Hindlimb muscle (tissue), 1 donor: ENCODE measurements around the gene CFAP65. TPM values are rescaled to one million over a fixed set of nuclear protein-coding genes. Genes with fewer than 3 reads are reported as not detected.

ENCODE experiments used
- DNase-seq: peaks from one replicate; pipeline ENCODE4 v3.0.0-alpha.2; 2013
- polyA plus RNA-seq: library from polyadenylated mRNA; unstranded; fragments of 120-200 nt; gene quantifications from one replicate; pipeline ENCODE4 v1.2.1, GENCODE V29; 2013; ENCODE audit not compliant: insufficient read length

The CFAP65 gene
- polyA plus RNA-seq, 1 donor, result not detected

- no peak for DNase-seq
Observed at GRCh38 chr2:219030177-219030940, 11.0 kb downstream of the CFAP65 start.

DNA sequence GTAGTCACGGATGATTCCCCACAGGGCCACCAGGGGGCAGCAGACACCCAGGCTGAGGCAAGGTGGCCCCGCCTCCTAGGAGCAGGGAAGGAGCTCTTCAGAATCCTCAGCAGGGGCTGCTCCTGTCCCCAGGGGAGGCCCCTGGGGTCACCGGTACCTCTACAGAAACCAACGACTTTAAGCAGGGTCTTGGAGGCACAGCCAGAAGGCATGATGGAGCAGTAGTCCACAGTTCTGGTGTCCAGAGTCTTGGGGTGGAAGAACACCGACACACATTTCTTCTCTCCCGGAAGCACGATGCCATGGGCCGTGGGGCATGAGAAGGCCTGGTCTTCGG lies 11.5 kb downstream of the CFAP65 start:
- peak; percentile 71 for DNase-seq

GRCh38 chr2:219028996-219029828 lies 12.1 kb downstream of the CFAP65 start:
- DNase-seq, result no peak

DNA sequence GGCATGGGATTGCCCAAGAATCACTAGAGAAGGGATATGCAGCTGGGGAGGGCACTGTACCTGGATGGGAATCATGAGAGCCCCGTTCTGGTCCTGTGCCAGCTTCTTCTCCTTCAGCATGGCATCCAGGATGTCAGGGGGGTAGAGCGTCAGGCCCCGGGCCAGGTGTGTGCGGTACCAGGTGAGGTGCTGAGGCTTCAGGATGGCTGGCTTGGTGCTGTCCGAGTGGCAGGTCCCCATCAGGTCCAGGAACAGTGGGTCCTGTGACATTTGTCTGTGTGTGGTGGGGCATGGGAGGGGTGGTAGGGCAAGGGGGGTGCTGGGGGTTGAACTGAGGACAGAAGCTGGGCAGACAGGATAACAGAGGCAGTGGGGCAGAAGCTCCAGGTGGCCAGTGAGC lies 13.2 kb downstream of the CFAP65 start:
- DNase-seq, result no peak

- DNase-seq, result no peak
Observed at GRCh38 chr2:219027511-219028055, 13.7 kb downstream of the CFAP65 start.

DNA sequence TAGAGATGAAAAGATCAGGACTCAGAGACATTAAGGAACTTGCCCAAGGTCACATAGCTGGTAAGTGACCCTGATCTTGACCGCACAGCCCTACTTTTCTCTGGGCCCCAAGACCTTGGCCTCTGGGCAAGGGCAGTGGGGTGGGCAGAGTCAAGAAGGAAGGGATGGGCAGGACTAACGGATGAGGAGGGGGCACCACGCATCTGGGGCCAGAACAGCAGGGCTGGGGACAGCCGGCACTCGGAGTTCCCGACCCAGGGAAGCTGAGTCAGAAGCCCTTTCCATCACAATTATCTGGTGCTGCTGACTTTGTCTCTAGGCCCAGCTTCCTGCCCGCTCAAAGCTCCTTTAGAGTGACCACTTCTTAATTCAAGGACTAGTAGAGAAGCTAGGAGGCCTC lies 14.4 kb downstream of the CFAP65 start:
- no peak for DNase-seq

DNA sequence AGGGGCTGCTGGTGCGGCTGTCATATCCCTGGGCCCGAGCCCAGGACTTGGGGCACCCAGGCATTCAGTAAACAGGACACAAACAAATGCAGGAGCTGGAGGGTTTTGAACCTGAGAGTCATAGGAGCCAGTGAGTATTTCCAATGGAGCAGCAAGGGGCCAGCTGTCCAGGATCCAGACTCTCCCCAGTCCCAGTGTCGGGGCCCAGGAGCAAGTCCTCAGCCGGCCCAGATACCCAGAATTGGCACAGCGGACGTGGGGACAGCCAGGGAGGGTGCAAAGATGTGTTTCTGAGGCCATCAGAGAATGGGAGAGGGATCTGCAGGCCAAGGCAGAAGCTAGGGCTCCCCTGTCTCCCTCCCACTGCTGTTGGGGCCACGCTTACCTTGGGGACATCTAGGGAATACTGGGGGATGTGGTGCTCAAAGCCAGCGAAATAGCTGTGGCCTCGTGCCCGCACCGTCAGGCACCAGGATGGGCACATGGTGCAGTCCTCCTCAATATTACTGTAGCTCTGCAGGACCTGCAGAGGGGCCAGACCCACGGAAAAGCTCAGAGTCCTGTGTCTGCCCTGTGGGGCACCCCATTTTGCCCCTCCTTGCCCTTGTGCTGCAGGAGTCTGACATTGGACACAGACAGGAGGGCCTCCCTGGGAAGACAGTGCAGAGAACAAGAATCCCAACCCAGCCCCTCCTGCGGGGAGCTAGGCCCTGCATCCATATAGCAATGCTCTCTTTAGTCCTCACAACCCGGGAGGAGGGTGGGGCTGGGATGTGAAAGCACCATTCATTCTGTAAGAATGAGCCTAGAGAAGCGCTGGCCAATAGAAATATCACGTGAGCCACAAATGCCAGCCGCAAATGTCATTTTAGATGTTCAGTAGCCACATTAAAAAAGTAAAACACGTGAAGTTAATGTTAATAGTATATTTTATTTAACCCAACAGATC lies 15.4 kb downstream of the CFAP65 start:
- DNase-seq, result no peak

- DNase-seq, result no peak
Observed at GRCh38 chr2:219024059-219024458, 17.3 kb downstream of the CFAP65 start.

DNA sequence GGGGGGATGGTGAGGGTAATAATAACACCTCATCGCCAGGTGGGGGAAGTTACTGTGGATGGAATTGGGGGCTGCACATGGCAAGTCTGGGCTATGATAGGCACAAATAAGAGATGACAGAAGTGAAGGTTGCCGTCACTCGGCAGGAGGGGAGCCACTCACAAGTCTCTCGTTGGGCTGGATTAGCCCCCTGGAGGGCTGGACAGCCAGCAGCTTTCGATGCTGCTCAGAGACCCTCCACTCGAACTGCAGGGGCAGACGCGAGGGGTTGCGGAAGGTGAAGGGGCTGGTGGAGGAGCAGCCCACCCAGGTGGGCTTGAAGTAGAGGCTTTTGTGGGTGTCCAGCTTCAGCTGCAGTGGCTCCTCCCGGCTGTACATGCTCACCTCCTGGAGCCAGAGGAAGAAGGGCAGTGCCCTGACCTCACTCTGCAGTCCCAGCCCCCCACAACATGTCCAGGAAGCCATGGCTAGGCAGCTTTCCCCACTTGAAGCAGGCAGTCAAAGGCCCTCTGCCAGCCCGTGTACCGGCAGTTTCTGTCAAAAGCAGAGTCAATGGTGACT lies 18.2 kb downstream of the CFAP65 start:
- no peak for DNase-seq

DNA sequence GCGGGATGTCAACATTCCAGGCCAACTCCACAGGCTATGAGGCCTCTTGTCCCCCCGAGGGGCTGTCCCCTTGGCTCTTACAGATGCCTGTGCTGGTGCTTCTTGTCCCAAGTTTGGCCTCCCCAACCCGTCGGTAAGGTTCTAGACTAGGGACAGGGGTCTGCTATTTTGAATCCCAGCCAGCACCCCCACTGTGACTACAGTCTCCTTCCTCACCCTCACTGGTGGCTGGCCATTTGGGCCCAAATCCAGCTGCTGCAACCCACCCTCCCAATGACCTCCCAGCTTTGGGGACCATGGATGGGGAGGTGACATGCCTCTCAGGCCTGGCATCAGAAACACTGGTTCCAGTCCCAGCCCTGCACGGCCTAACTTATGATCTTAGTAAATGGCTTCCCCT lies 18.7 kb downstream of the CFAP65 start:
- DNase-seq, result no peak

GRCh38 chr2:219022041-219022440 lies 19.3 kb downstream of the CFAP65 start:
- DNase-seq, result no peak

- no peak for DNase-seq
Observed at GRCh38 chr2:219021591-219021990, 19.7 kb downstream of the CFAP65 start.

DNA sequence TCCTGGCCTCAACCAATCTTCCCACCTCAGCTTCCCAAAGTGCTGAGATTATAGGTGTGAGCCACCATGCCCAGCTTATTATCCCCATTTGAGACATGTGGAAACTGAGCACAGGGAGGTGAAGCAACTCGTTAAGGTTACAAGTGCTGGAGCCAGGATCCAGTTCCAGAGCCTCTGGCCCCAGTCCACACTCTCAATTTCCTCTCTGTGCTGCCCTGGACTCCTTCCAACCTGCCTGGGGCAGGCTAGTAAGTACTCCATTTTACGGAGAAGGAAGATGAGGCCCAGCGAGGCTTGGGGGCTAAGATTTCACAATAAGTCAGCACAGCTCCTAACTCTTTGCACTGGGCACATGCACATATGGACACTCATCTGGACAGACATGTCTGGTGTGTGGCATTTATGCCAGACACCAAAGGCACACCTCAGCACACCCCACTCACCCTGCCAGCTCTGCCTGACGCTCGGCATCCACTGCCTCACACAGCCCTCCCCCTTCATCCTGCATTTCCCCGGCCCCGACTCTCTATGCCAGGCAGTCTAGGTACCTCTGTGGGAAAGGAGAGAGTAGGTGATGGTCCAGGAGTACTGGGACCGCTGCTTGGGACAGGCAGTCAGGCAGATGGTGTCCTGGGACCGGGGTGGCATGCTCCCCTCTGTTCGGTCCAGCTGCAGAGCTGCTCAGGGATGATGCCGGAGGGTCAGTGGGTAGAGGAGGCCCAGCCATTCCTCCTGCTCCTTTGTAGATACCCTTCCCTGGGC lies 20.5 kb downstream of the CFAP65 start:
- DNase-seq, result no peak

- no peak for DNase-seq
Observed at GRCh38 chr2:219019436-219019835, 21.9 kb downstream of the CFAP65 start.

GRCh38 chr2:219018726-219019125 lies 22.6 kb downstream of the CFAP65 start:
- DNase-seq, result no peak

- DNase-seq, result no peak
Observed at GRCh38 chr2:219018286-219018685, 23.0 kb downstream of the CFAP65 start.

GRCh38 chr2:219017201-219017931 lies 23.9 kb downstream of the CFAP65 start:
- no peak for DNase-seq

- no peak for DNase-seq
Observed at GRCh38 chr2:219016721-219017120, 24.6 kb downstream of the CFAP65 start.

DNA sequence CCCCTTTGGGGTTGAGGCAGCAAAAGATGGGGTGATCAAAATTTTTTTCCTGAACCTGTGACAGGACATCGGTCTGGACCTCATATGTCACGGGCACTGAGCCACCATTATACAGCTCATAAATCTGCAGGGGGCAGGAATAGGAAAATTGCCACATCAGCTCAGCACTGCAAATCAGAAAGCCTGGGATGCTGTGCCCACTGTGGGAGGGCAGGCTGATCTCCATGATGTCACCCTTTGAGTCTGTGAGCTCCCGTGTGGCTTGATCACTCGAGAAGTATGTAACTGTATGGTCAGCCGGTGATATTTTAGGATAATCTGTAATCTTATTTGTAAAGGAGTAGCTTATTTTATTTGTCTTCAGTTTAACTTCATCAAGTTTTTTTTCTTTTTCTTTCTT lies 30.4 kb downstream of the CFAP65 start:
- no peak for DNase-seq

DNA sequence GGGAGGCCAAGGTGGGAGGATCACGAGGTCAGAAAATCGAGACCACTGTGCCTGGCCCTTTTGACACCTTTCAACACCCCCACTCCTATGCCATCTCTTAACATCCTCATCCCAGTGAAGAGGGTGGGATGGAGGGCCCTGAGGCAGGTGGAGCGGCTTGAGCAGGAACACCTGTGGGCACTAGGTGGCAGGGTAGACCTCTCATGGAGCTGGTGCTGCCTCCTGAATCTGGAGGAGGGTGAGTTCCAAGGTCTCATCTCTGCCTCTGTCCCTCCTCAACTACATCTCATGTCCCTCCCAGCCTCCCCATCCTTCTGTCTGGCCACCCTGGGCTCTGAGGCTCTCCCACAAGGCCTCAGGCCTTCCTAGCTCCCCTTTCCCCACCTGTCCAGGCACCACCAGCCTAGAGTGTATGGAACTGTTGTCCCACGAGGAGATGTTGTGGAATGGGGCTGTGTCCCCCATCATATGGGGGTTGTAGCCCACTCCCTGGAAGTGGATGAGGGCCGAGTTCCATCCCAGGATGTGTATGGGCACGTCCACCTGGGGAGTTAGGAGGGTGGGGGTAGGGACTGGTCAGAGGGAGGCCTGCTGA lies 31.1 kb downstream of the CFAP65 start:
- DNase-seq, result no peak
